ENCODE data around the gene NCK1. TPM values are rescaled to one million over a fixed set of nuclear protein-coding genes. Genes with fewer than 3 reads are reported as not detected.
A peak's percentile ranks its signal among the peaks of the same experiment; 100 is the strongest.

NCK1 gene
- total RNA-seq, 8 experiments from 2014 or later, result 22.7 to 56.4 (median 33.0) TPM

DNA sequence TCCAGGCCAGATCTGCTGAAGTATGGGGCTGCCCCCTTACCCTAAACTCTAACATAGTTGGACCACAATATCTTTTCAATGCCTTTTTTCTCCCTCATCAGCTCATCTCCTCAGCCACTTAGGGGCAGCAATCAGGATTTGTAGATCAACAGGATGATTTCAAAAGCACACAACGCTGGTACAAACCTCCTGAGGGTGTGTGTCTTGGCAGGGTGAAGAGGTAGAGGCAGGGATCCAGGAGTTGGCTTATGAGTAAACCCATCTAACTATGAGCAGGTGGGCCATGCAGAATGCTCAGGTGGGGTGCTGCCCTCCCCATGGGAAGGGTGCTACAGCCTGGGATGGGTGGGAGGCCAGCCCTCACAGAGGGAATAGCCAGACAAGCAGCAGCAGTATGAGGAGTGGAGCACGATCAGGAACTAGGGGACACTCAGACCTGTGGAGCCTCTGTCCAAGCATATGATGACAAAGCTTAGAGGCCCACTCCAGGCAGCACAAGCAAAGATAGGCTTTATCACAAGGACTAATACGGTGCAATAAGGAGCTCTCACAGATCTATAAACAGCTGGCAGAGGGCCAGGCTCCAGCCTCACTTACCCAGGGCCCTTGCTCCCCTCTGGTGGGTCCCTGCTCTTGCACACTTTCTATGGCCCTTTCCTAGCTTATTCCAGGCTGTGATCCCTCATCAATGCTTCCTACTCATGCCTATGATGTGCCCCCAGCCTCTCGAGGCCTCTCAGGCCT, 127.9 kb downstream of the NCK1 start:
- no peak overlapping the region for H3K27ac ChIP-seq
- no peak overlapping the region for H3K4me3 ChIP-seq
- in situ Hi-C loops (cut with MboI; ENCODE audit: low pct_unique_long_range_greater_than_20kb in 2 of 9, low sequenced_read_pairs in 9 of 9, unreplicated experiment in 9 of 9), result loop anchor here in 1 of 9 experiments (25.0 kb wide), 1 partner anchor 228 kb away; the partner anchor contains the start of gene STAG1
- WGBS, 10 experiments, result 63 to 100% (median 83%) methylated on average over 1 to 4 of the region's 4 CpGs; no CpG with 5 or more reads in 4 of the 10 experiments
- no peaks in the 10 kb centered on the region for H3K4me1 ChIP-seq (replicated peaks in 1 of 2)
- no peak for ATAC-seq (replicated peaks in 6 of 8)

GRCh38 chr3:136990826-136991225, 128.8 kb downstream of the NCK1 start:
- Histone ChIP-seq H3K4me1 (replicated peaks in 1 of 2) (no peaks in the 10 kb centered on the region), H3K4me3 (no peak overlapping the region), H3K27ac (no peak overlapping the region)
- 93% methylated on average over 2 of the region's 4 CpGs; no CpG with 5 or more reads in 8 of the 10 experiments for WGBS, 10 experiments
- ATAC-seq (replicated peaks in 6 of 8), result peak in 1 of 8 experiments; percentile 8
- in situ Hi-C loops (cut with MboI; ENCODE audit: low pct_unique_long_range_greater_than_20kb in 2 of 9, low sequenced_read_pairs in 9 of 9, unreplicated experiment in 9 of 9), result loop anchor here in 1 of 9 experiments (25.0 kb wide), 1 partner anchor 229 kb away; the partner anchor contains the start of gene STAG1

GRCh38 chr3:136992115-136992514, 130.1 kb downstream of the NCK1 start:
- Histone ChIP-seq H3K4me3 (no peak overlapping the region), H3K27ac (no peak overlapping the region), H3K4me1 (replicated peaks in 1 of 2) (no peaks in the 10 kb centered on the region)
- 49 to 100% (median 100%) methylated on average over 1 to 2 of the region's 2 CpGs; no CpG with 5 or more reads in 4 of the 10 experiments for WGBS, 10 experiments
- in situ Hi-C loops (cut with MboI; ENCODE audit: low pct_unique_long_range_greater_than_20kb in 2 of 9, low sequenced_read_pairs in 9 of 9, unreplicated experiment in 9 of 9), result loop anchor here in 1 of 9 experiments (25.0 kb wide), 1 partner anchor 230 kb away; the partner anchor contains the start of gene STAG1
- ATAC-seq (replicated peaks in 6 of 8), result peak in 3 of 8 experiments; percentile 22 to 83 (median 56)

DNA sequence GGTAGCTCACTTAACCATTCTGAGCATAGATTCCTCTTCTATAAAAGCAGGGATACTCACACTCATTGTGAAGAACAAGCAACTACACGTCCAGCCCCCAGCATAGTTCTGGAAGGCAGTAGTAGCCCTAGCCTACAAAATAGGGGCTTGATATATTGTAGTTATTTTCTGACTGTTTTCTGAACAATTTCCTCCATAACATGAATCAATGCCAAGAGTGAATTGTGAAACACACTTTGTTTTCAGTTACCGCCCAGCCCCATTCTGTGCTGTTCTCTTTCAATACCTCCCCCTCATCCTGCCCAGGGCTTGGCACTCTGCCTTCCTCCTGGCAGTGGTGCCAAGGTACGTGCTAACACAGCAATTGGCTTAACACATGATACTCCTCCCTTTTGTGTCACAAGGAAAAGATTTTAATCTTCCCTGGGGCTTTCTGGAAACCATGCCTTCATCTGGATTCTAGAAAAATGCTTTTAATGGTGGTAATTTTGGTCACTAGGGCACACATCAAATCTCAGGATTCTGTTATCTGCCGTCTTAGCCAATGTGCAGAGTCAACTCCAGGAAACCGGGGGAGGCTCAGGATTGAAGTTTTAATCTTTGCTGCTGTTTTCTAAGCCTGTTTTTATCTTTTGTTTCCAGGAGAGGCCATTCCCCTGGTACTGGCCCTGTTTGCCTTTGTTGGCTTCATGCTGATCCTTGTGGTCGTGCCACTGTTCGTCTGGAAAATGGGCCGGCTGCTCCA, 132.9 kb downstream of the NCK1 start:
- Histone ChIP-seq H3K4me1 (replicated peaks in 1 of 2) (no peaks in the 10 kb centered on the region), H3K4me3 (no peak overlapping the region), H3K27ac (no peak overlapping the region)
- WGBS, 10 experiments, result 0 to 91% (median 50%) methylated on average over 1 to 6 of the region's 8 CpGs; no CpG with 5 or more reads in 1 of the 10 experiments
- ATAC-seq (replicated peaks in 6 of 8), result peak in 6 of 8 experiments; percentile 41 to 94 (median 66)
- in situ Hi-C loops (cut with MboI; ENCODE audit: low pct_unique_long_range_greater_than_20kb in 2 of 9, low sequenced_read_pairs in 9 of 9, unreplicated experiment in 9 of 9), result loop anchor here in 1 of 9 experiments (25.0 kb wide), 1 partner anchor 233 kb away; the partner anchor contains the start of gene STAG1

DNA sequence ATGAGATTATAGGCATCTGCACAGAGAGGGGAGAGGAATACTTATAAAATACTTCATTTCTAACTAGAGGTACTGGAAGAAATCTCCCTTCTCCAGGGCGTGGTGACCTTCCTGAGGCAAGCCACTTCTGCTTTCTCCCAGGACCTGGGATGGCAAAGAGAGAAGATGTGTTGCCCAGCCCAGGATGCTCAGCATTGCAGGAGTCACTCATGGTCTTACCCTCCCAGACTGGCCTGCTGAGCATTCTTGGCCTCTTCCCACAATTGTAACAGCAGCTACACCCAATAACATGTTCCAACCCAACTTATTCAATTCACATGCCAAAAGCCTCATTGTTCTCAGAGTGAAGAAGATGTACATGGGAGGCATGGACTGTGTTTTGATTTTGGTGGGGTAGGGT, 133.6 kb downstream of the NCK1 start:
- Histone ChIP-seq H3K4me1 (replicated peaks in 1 of 2) (no peaks in the 10 kb centered on the region), H3K27ac (no peak overlapping the region), H3K4me3 (no peak overlapping the region)
- in situ Hi-C loops (cut with MboI; ENCODE audit: low pct_unique_long_range_greater_than_20kb in 2 of 9, low sequenced_read_pairs in 9 of 9, unreplicated experiment in 9 of 9), result loop anchor here in 1 of 9 experiments (25.0 kb wide), 1 partner anchor 233 kb away; the partner anchor contains the start of gene STAG1
- 71 to 100% (median 78%) methylated on average over 1 of the region's 1 CpG; no CpG with 5 or more reads in 6 of the 10 experiments for WGBS, 10 experiments
- peak in 2 of 8 experiments; percentile 54 to 65 for ATAC-seq (replicated peaks in 6 of 8)

Other genes starting within 250 kb of the NCK1 start
- 10 to 100 TPM; 19.1 to 36.9 (median 29.4) TPM for gene STAG1, start 109.8 kb upstream of the NCK1 start, total RNA-seq
- 10 to 100 TPM in 5 of 8 experiments, 1 to 10 TPM in 3; 4.2 to 17.0 (median 11.9) TPM for gene SLC35G2, start 43.1 kb upstream of the NCK1 start, total RNA-seq
- gene IL20RB, start 95.8 kb downstream of the NCK1 start, total RNA-seq, result 1 to 10 TPM in 7 of 8 experiments, under 1 TPM in 1; 0.87 to 8.4 (median 1.6) TPM

Measured in motor neuron (in vitro differentiated cells).